GM21526 (cell line): ENCODE measurements around the gene FBXO17.

Source experiments
- ATAC-seq: cut with Tn5 transposase; IDR thresholded peaks from one replicate; pipeline ENCODE4 v1.9.1; 2021; ENCODE audit warnings: moderate library complexity; ENCODE audit not compliant: unreplicated experiment, low FRiP score

Gene FBXO17

GRCh38 chr19:38918526-38918925, 57.0 kb downstream of the FBXO17 start:
- no peak for ATAC-seq

- no peak for ATAC-seq
Measured at GRCh38 chr19:38917921-38918491, 57.5 kb downstream of the FBXO17 start.

DNA sequence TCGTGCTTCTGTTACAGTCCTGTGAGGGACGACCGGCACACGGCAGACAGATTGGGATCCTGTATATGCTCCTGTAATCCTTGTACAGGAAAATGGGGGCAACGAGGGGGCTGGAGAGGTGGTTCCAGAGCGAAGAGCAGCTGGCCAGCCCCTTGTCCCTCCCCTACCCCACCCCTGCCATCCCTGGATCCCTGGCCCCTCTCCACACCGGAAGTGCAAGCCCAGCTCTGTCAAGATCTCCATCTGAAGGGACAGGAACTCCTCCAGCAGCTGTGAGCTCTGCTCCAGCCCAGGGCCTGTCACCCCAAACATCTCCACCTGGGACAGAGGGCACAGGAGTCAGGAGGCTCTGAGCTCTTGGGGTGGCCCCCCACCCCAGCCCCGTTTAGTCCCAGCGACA, 58.0 kb downstream of the FBXO17 start:
- no peak for ATAC-seq

DNA sequence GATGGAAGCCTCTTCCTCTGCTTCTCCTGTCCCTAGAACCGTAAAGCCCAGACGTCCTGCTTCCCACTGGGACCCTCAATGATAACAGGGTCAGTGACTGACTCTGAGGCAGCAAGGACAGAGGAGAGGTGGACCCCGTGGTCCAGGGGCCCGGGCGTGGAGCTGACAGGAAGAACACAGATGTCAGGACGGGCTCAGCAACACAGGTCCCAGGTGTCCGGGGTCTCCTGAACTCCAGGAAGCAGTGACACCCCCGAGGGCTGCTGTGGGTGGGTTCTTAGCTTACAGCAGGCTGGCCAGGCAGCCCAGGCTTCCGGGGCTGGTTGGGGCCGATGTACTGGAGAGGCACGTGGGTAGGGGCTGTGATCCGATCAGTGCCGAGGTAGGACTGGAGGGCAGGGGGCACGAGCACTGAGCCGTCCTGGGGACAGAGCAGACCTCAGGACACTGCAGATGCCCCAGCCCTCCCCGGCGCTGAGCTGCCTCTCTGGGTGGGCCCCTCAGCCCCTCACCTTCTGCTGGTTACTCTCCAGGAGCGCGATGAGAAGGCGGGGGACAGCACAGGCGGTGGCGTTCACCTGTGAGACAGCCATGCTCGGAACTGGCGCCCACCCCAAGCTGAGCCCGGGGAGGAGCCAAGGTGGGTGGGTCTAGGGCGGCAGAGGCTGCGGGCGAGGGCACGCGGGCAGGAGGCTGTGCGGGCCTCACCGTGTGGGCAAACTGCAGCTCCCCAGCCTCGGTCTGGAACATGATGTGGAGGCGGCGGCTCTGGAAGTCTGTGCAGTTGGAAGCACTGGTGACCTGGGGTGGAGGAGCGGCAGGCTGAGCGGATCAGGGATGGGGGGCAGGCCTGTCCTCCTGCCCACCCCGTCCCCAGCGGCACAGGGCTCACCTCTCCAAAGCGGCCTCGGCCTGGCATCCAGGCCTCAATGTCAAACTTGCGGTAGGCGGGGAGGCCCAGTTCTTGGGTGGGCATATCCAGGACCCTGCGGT, 59.9 kb downstream of the FBXO17 start:
- ATAC-seq: no peak

- no peak for ATAC-seq
Measured at GRCh38 chr19:38913958-38914357, 61.6 kb downstream of the FBXO17 start.

DNA sequence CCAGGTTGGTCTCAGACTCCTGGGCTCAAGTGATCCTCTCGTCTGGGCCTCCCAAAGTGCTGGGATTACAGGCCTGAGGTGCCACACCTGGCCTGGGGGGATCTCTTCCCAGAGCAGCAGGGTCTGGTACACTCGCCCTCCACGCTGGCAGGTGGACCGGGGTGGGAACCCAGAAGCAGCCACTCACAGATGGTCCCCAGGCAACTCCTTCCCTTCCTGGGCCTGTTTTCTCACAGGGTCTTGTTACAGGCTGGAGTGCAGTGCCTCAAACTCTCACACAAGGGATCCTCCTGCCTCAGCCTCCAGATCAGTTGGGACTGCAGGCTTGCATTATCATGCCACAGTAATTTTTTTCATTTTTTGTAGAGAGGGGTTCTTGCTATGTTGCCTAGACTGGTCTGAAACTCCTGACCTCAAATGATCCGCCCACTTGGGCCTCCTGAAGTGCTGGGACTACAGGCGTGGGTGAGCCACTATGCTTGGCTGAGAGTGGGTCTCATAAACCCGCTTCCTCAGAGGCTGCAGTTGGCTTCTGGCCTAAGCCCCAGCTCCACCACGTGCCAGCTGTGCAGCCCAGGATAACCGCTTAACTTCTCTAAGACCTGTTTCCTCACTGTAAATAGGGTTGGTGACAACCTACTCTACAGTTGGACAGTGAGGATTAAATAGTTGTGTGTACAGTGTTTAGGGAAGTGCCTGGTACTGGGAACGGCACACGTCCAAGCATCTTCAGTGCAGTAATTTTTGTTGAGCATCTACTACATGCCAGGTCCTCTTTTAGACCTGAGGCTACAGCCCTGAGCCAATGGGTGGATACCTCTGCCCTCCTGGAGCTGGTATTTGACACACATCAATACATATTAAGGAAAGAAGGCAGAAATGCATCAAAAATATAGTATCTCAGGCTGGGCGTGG, 62.7 kb downstream of the FBXO17 start:
- ATAC-seq: no peak

DNA sequence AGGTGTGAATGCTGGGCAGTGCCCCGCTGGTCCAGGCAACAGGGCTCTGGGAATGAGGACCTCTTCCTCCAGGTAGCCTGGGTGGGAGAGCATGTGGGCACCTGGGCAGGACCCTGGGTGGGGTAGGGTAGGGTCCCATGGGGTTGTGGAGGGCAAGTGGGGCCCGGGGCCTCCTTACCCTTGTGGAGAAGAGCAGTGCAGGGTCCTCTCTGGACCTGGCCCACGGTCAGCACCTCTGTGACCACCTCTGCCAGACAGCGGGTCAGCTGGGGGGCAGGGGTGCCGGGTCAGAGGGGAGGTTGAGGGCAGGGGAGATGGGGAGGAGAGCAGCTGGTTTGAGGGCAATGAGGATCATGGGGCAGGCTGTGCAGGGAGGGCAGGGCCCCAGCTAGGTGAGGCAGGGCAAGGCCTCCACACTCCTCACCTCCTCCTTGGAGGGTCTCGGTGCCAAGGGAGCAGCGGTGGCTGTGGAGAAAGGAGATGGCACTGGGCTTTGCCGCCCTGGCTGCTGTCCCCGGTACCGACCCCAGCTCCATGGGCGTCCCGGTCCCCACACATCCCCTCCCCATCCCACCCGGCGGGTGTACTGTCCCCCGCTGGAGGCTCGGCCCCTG, 64.0 kb downstream of the FBXO17 start:
- no peak for ATAC-seq

- no peak for ATAC-seq
Measured at GRCh38 chr19:38910488-38910887, 65.1 kb downstream of the FBXO17 start.

DNA sequence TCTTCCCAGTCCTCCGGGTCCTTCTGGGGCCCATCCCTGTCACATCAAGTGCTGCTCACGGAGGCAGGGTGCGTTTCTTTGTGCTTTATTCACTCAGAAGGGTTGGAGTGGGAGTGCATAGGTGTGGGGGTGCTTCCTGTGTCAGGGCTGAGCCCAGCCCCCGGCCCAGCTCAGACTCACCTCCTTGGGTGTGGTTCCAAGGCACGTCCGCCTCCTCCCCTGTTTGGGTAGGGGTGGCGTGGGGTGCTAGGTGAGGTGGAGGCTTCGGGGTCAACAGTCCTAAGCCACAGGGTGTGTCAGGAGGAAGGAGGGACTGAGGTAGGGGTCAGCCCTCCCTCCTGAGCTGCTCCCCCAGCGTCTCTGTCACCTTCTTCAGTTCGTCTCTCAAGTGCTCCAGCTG, 66.6 kb downstream of the FBXO17 start:
- no peak for ATAC-seq

DNA sequence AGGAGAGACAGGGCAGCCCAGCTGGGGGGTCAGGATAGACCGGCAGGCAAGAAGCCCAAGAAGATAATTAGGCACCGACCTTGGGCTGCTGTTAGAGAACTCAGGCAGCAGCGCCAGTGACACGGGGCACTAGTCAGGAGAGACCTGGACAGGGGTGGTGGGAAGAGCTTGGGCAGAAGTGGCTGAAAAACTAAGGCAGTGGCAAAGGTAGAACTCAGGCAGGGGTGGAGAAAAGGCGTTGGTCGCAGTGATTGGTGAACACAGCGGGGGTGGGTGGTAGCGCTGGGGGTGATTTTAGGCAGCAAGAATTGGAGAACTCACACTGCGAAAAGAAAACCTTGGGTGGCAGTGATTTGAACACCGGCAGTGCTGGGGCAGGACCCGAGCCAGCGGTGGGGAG, 67.9 kb downstream of the FBXO17 start:
- no peak for ATAC-seq

DNA sequence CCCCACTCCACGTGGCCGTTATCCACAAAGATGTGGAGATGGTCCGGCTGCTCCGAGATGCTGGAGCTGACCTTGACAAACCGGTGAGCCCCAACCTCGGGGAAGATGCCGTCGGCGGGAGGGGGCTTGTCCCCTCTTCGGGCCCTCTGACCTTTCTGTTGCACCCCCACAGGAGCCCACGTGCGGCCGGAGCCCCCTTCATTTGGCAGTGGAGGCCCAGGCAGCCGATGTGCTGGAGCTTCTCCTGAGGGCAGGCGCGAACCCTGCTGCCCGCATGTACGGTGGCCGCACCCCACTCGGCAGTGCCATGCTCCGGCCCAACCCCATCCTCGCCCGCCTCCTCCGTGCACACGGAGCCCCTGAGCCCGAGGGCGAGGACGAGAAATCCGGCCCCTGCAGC, 68.3 kb downstream of the FBXO17 start:
- ATAC-seq: no peak

GRCh38 chr19:38905620-38906019, 69.9 kb downstream of the FBXO17 start:
- ATAC-seq: no peak

GRCh38 chr19:38904581-38905539, 70.7 kb downstream of the FBXO17 start:
- no peak for ATAC-seq

- ATAC-seq: no peak
Measured at GRCh38 chr19:38901683-38902082, 73.9 kb downstream of the FBXO17 start.

GRCh38 chr19:38900743-38901190, 74.8 kb downstream of the FBXO17 start:
- no peak for ATAC-seq

- no peak for ATAC-seq
Measured at GRCh38 chr19:38900202-38900629, 75.3 kb downstream of the FBXO17 start.

- peak; percentile 79 for ATAC-seq
Measured at GRCh38 chr19:38899447-38900201, 75.9 kb downstream of the FBXO17 start, which contains the start of the genes NFKBIB and SIRT2. TSS of gene NFKBIB (plus strand) at chr19:38899969. CDS start at chr19:38900033, 64 bp downstream. TSS of gene SIRT2 (minus strand) at chr19:38899618. CDS start at chr19:38899521, 97 bp downstream.

DNA sequence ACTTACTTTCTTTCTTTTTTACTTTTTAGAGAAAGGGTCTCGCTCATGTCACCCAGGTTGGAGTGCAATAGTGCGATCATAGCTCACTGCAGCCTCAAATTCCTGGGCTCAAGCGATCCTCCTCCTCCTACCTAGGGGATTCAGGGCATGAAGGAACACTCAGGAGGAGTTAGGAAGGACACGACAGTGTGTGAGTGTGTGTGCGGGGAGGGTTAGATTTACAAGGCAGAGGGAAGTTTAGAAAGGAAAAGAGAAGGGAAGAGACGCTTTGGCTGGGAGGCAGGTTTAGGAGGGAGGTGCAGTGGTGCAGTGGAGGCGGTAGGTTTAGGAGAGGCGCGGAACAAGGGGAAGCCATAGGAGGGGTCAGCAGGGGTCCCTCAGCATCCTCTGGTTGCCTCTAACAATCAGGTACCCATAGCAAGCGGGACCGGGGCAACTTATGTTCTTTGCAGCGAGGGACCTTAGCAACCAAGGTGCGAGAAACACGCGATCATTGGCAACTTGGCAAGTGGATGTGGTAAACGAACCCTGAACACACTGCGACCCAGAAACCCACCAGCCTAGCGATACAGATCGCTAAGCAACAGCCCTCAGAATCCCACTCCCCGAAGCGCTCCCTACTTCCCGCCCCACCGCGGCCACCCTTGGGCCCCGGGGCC, 76.6 kb downstream of the FBXO17 start:
- peak; percentile 1 for ATAC-seq
